SK-N-MC (cell line): ENCODE measurements around the gene ZMAT3.

Experiments
- EZH2 ChIP-seq: fragments of 200-600 bp; sonication (generic); IDR thresholded peaks from one replicate; pipeline ENCODE4 v1.6.1; 2017; ENCODE audit warnings: antibody characterized with exemption
- POLR2AphosphoS5 ChIP-seq: IDR thresholded peaks from 2 replicates; pipeline ENCODE4 v1.6.1; 2012; ENCODE audit warnings: mild to moderate bottlenecking, low read depth, low read length, borderline replicate concordance

GRCh38 chr3:179056326-179056725, 15.3 kb downstream of the ZMAT3 start:
- TF ChIP-seq EZH2 (no peak), POLR2AphosphoS5 (no peak)
